ENCODE results near the gene AIP. TPM values are rescaled to one million over a fixed set of nuclear protein-coding genes. Genes with fewer than 3 reads are reported as not detected.
A peak's percentile ranks its signal among the peaks of the same experiment; 100 is the strongest.

The AIP gene
- total and polyA plus RNA-seq, 10 donors: 72.2 to 146 (median 92.6) TPM

DNA sequence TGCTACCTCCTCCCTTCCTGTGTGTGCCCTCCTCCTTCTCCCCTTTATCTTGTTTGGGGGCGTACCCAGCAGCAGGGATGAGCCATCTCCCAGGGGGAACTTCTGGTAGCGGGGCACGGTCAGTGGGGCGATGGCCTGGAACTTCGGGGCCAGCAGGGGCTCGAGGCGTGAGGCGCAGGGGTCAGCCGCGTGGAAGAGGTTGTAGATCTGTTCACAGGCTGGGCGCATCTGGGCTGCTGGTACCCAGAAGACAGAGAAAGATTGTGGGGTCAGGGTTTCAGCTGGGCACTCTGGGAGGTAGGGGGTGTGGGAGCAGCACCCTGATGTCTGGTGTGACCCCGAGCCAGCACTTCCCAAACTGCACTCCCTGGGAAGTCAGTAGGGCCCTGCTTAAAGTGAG lies 13.3 kb downstream of the AIP start:
- intact Hi-C loops (cut with DNase I; ENCODE audit: low total_unique reads): no loop called here
- WGBS, 5 donors: 92 to 96% (median 92%) methylated on average over 11 to 12 of the region's 12 CpGs
- H3K4me3 ChIP-seq: no peak overlapping the region
- no peak overlapping the region for H3K27ac ChIP-seq
- TF ChIP-seq, protein P1, sequence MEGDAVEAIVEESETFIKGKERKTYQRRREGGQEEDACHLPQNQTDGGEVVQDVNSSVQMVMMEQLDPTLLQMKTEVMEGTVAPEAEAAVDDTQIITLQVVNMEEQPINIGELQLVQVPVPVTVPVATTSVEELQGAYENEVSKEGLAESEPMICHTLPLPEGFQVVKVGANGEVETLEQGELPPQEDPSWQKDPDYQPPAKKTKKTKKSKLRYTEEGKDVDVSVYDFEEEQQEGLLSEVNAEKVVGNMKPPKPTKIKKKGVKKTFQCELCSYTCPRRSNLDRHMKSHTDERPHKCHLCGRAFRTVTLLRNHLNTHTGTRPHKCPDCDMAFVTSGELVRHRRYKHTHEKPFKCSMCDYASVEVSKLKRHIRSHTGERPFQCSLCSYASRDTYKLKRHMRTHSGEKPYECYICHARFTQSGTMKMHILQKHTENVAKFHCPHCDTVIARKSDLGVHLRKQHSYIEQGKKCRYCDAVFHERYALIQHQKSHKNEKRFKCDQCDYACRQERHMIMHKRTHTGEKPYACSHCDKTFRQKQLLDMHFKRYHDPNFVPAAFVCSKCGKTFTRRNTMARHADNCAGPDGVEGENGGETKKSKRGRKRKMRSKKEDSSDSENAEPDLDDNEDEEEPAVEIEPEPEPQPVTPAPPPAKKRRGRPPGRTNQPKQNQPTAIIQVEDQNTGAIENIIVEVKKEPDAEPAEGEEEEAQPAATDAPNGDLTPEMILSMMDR (IDR thresholded peaks at IDR 0.05 in 8 of 11, conservative IDR thresholded peaks at IDR 0.05 in 3 of 11): no peak
- TF ChIP-seq POLR2A (IDR thresholded peaks at IDR 0.05) (no peak), POLR2AphosphoS5 (IDR thresholded peaks at IDR 0.05) (no peak)
- no peak for DNase-seq
- H3K4me1 ChIP-seq: peaks cover 0 to 8% (median 3%) of the 10 kb centered on the region in 6 donors
- peaks cover 0 to 100% (median 86%) of the 10 kb centered on the region in 6 donors for H3K36me3 ChIP-seq
- no peaks in the 10 kb centered on the region for H3K27me3 ChIP-seq (replicated peaks in 1 of 7)
- no peaks in the 10 kb centered on the region for H3K9me3 ChIP-seq

DNA sequence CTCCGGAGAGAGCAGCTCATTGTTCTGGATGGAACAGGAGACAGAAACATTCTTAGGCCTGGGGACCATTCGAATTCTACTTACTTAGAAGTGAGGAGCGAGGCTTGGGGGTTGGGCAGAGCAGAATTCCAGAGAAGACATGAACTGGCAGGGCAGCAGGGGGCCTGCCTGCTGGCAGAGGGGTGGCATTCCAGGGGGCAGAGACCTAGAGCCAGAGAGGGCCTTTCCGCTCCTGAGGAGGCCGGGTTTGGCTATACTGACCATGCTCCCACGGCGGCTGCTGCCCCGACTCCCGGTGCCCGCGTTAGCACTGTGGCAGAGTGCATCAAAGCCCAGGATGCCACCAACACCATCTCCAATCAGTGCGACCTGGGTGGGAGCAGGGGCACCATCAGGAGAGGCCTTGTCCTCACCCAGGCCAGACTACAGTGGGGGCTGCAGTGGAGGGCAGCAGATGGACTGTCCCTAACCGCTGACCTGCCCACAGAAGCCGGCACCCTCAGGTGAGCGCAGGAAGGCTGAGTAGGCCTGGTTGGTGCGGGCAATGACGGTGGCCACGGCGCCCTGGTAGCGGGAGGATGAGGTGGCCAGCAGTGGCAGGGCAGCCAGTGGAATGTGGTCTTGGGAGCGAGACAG lies 14.9 kb downstream of the AIP start:
- H3K4me1 ChIP-seq: peaks cover 0 to 25% (median 7%) of the 10 kb centered on the region in 6 donors
- TF ChIP-seq POLR2AphosphoS5 (IDR thresholded peaks at IDR 0.05): peak in 1 of 3 donors; percentile 17
- TF ChIP-seq POLR2A (IDR thresholded peaks at IDR 0.05): no peak
- TF ChIP-seq, protein P1 (IDR thresholded peaks at IDR 0.05 in 8 of 11, conservative IDR thresholded peaks at IDR 0.05 in 3 of 11): no peak
- H3K27me3 ChIP-seq (replicated peaks in 1 of 7): no peaks in the 10 kb centered on the region
- WGBS, 5 donors: 94 to 98% (median 95%) methylated on average over 12 to 21 of the region's 21 CpGs
- intact Hi-C loops (cut with DNase I; ENCODE audit: low total_unique reads): no loop called here
- no peak overlapping the region for H3K4me3 ChIP-seq
- no peak for DNase-seq
- no peak overlapping the region for H3K27ac ChIP-seq
- H3K36me3 ChIP-seq: peaks cover 0 to 100% (median 84%) of the 10 kb centered on the region in 6 donors
- no peaks in the 10 kb centered on the region for H3K9me3 ChIP-seq

DNA sequence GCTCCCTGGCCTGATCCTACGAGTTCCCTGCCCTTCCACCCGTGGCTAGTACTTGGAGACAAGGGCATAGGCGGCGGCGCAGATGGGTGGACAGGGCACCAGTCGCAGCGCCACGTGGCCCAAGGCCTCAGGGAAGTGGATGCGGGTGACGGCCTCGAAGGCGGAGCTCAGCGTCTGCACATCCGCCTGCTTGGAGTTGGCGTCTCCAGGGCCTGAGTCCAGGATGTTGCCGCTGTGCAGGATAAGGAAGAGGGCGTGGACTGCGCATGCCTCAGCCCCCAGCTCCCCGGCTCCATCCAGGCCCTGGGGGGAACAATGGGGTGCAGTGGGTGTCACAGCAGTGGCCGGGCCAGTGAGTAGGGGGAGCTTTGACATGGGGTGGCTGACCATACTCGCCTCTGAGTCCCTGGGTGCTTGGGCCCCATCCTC lies 15.7 kb downstream of the AIP start:
- H3K4me1 ChIP-seq: peaks cover 3 to 32% (median 14%) of the 10 kb centered on the region in 6 donors
- no peak overlapping the region for H3K27ac ChIP-seq
- peak; percentile 75 for DNase-seq
- H3K27me3 ChIP-seq (replicated peaks in 1 of 7): peaks cover 0 to 5% (median 0%) of the 10 kb centered on the region in 7 donors
- peaks cover 0 to 100% (median 76%) of the 10 kb centered on the region in 6 donors for H3K36me3 ChIP-seq
- TF ChIP-seq POLR2A (IDR thresholded peaks at IDR 0.05): no peak
- peak in 2 of 3 donors; percentile 57 to 70 for TF ChIP-seq POLR2AphosphoS5 (IDR thresholded peaks at IDR 0.05)
- TF ChIP-seq, protein P1 (IDR thresholded peaks at IDR 0.05 in 8 of 11, conservative IDR thresholded peaks at IDR 0.05 in 3 of 11): no peak
- no peak overlapping the region for H3K4me3 ChIP-seq
- intact Hi-C loops (cut with DNase I; ENCODE audit: low total_unique reads): no loop called here
- WGBS, 5 donors: 69 to 93% (median 84%) methylated on average over 11 to 21 of the region's 21 CpGs
- H3K9me3 ChIP-seq: no peaks in the 10 kb centered on the region

DNA sequence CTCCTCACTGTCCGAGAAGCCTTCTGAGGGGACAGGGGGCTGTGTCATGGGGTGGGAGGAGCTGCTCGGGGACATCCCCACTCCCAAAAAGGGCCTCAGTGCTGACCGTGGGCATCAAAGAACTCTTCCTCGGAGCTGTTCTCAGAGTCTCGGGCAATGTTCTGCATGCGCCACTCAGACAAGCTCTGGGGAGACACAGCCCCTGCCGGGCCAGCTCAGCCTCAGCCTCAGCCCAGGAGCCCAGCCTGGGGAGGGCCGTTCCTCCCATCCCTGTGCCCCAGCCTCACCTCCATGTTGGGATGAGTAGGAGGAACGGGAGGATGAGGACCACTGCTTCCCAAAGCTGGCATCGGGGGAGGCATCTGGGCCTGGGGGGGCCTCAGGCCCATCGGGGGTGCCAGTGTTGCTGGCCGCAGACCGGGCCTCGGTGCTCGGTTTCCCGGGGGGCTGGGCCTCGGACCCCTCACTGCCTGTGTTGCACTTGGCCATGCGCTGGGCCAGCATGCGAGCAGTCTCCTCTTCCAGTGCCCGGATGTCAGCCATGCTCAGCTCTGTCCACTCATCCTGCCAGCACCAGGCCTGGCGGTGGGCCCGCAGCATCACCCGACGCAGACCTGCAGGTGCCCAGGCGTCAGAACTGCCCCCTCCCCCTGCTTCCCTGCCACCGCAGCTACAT lies 17.1 kb downstream of the AIP start:
- peaks cover 6 to 46% (median 26%) of the 10 kb centered on the region in 6 donors for H3K4me1 ChIP-seq
- H3K4me3 ChIP-seq: no peak overlapping the region
- no peak overlapping the region for H3K27ac ChIP-seq
- TF ChIP-seq POLR2A (IDR thresholded peaks at IDR 0.05) (no peak), POLR2AphosphoS5 (IDR thresholded peaks at IDR 0.05) (peak in 1 of 3 donors; percentile 35)
- peak; percentile 72 for DNase-seq
- intact Hi-C loops (cut with DNase I; ENCODE audit: low total_unique reads): no loop called here
- H3K27me3 ChIP-seq (replicated peaks in 1 of 7): peaks cover 0 to 19% (median 0%) of the 10 kb centered on the region in 7 donors
- H3K36me3 ChIP-seq: peaks cover 0 to 87% (median 63%) of the 10 kb centered on the region in 6 donors
- H3K9me3 ChIP-seq: no peaks in the 10 kb centered on the region
- WGBS, 5 donors: 91 to 95% (median 94%) methylated on average over 12 to 26 of the region's 26 CpGs

Data from spleen (tissue), 11 donors.